ENCODE data around the gene FOSL2.

FOSL2 gene

GRCh38 chr2:28401411-28401810 lies 8.8 kb downstream of the FOSL2 start:
- Histone ChIP-seq H3K27me3 (ENCODE audit: insufficient read depth, low read depth) (no peaks in the 10 kb centered on the region), H3K4me3 (IDR thresholded peaks at IDR 0.05; ENCODE audit: insufficient read depth, low read depth, low read length) (no peak overlapping the region), H3K4me2 (no peak overlapping the region), H2AFZ (ENCODE audit: low read depth) (no peak overlapping the region), H3K36me3 (ENCODE audit: insufficient read depth) (no peaks in the 10 kb centered on the region), H3K27ac (no peak overlapping the region), H4K20me1 (ENCODE audit: insufficient read depth) (no peaks in the 10 kb centered on the region), H3K9ac (no peak overlapping the region), H3K4me1 (ENCODE audit: low read depth, poor library complexity, severe bottlenecking) (peaks cover 7% of the 10 kb centered on the region), H3K79me2 (ENCODE audit: insufficient read depth, low read depth) (no peaks in the 10 kb centered on the region)
- TF ChIP-seq CTCF (conservative IDR thresholded peaks at IDR 0.05; ENCODE audit: low read depth, low read length), result no peak

- peaks cover under 1% of the 10 kb centered on the region for H3K4me1 ChIP-seq (ENCODE audit: low read depth, poor library complexity, severe bottlenecking)
- no peak for TF ChIP-seq CTCF (conservative IDR thresholded peaks at IDR 0.05; ENCODE audit: low read depth, low read length)
- no peaks in the 10 kb centered on the region for H3K79me2 ChIP-seq (ENCODE audit: insufficient read depth, low read depth)
- no peak overlapping the region for H3K9ac ChIP-seq
- no peaks in the 10 kb centered on the region for H3K27me3 ChIP-seq (ENCODE audit: insufficient read depth, low read depth)
- no peaks in the 10 kb centered on the region for H3K36me3 ChIP-seq (ENCODE audit: insufficient read depth)
- H3K27ac ChIP-seq, result no peak overlapping the region
- no peaks in the 10 kb centered on the region for H4K20me1 ChIP-seq (ENCODE audit: insufficient read depth)
- no peak overlapping the region for H3K4me3 ChIP-seq (IDR thresholded peaks at IDR 0.05; ENCODE audit: insufficient read depth, low read depth, low read length)
- H2AFZ ChIP-seq (ENCODE audit: low read depth), result no peak overlapping the region
- H3K4me2 ChIP-seq, result no peak overlapping the region
These were observed 9.4 kb downstream of the FOSL2 start for GRCh38 chr2:28401948-28402550.

- Histone ChIP-seq H3K79me2 (ENCODE audit: insufficient read depth, low read depth) (no peaks in the 10 kb centered on the region), H4K20me1 (ENCODE audit: insufficient read depth) (no peaks in the 10 kb centered on the region), H3K4me2 (no peak overlapping the region), H3K4me3 (IDR thresholded peaks at IDR 0.05; ENCODE audit: insufficient read depth, low read depth, low read length) (no peak overlapping the region), H3K36me3 (ENCODE audit: insufficient read depth) (no peaks in the 10 kb centered on the region), H3K4me1 (ENCODE audit: low read depth, poor library complexity, severe bottlenecking) (no peaks in the 10 kb centered on the region), H3K9ac (no peak overlapping the region), H3K27ac (no peak overlapping the region), H3K27me3 (ENCODE audit: insufficient read depth, low read depth) (no peaks in the 10 kb centered on the region), H2AFZ (ENCODE audit: low read depth) (no peak overlapping the region)
- TF ChIP-seq CTCF (conservative IDR thresholded peaks at IDR 0.05; ENCODE audit: low read depth, low read length), result no peak
These were observed 10.8 kb downstream of the FOSL2 start for GRCh38 chr2:28403370-28403956.

GRCh38 chr2:28404086-28404485 lies 11.4 kb downstream of the FOSL2 start:
- Histone ChIP-seq H3K4me3 (IDR thresholded peaks at IDR 0.05; ENCODE audit: insufficient read depth, low read depth, low read length) (no peak overlapping the region), H3K27ac (no peak overlapping the region), H3K79me2 (ENCODE audit: insufficient read depth, low read depth) (no peaks in the 10 kb centered on the region), H4K20me1 (ENCODE audit: insufficient read depth) (no peaks in the 10 kb centered on the region), H3K4me2 (no peak overlapping the region), H3K36me3 (ENCODE audit: insufficient read depth) (no peaks in the 10 kb centered on the region), H3K27me3 (ENCODE audit: insufficient read depth, low read depth) (no peaks in the 10 kb centered on the region), H3K4me1 (ENCODE audit: low read depth, poor library complexity, severe bottlenecking) (no peaks in the 10 kb centered on the region), H2AFZ (ENCODE audit: low read depth) (no peak overlapping the region), H3K9ac (no peak overlapping the region)
- TF ChIP-seq CTCF (conservative IDR thresholded peaks at IDR 0.05; ENCODE audit: low read depth, low read length), result no peak

Data from KMS-11 (cell line).